RPMI7951 (cell line): ENCODE data around the gene TEDC1. TPM values are rescaled to one million over a fixed set of nuclear protein-coding genes. Genes with fewer than 3 reads are reported as not detected.

Source experiments
- DNase-seq: peaks from one replicate; pipeline ENCODE4 v3.0.0-alpha.2; 2012; ENCODE audit warnings: low read depth
- total RNA-seq: library from RNA; depleted of rRNA; stranded (reverse); fragments of >200 nt; shearing (Covaris generic); gene quantifications from 2 replicates; pipeline ENCODE4 v1.2.3, GENCODE V29; 2014; rRNA removed

The TEDC1 gene
- 13.7 and 21.0 TPM in 2 replicates for total RNA-seq

GRCh38 chr14:105490572-105491365 lies at the start of gene TEDC1:
TEDC1 (plus strand) TSS chr14:105491246; CDS start chr14:105491376, 130 bp downstream.
- DNase-seq: peak; percentile 100

GRCh38 chr14:105442125-105442524 lies 48.9 kb upstream of the TEDC1 start:
- no peak for DNase-seq

- DNase-seq: no peak
These were observed 48.2 kb upstream of the TEDC1 start for GRCh38 chr14:105442834-105443233.

- DNase-seq: no peak
These were observed 46.2 kb upstream of the TEDC1 start for GRCh38 chr14:105444859-105445258.

- no peak for DNase-seq
These were observed 45.8 kb upstream of the TEDC1 start for GRCh38 chr14:105445290-105445689.

GRCh38 chr14:105445901-105446845 lies 44.9 kb upstream of the TEDC1 start:
- DNase-seq: no peak

GRCh38 chr14:105446971-105447370 lies 44.1 kb upstream of the TEDC1 start:
- no peak for DNase-seq

GRCh38 chr14:105447651-105448640 lies 43.1 kb upstream of the TEDC1 start:
- DNase-seq: no peak

GRCh38 chr14:105448706-105449111 lies 42.3 kb upstream of the TEDC1 start:
- DNase-seq: peak; percentile 24

GRCh38 chr14:105449276-105450122 lies 41.5 kb upstream of the TEDC1 start:
- no peak for DNase-seq

- DNase-seq: no peak
These were observed 40.9 kb upstream of the TEDC1 start for GRCh38 chr14:105450123-105450505.

- no peak for DNase-seq
These were observed 40.0 kb upstream of the TEDC1 start for GRCh38 chr14:105450864-105451720.

- no peak for DNase-seq
These were observed 38.1 kb upstream of the TEDC1 start for GRCh38 chr14:105452963-105453362.

GRCh38 chr14:105453847-105454246 lies 37.2 kb upstream of the TEDC1 start:
- DNase-seq: no peak

GRCh38 chr14:105455086-105455640 lies 35.9 kb upstream of the TEDC1 start:
- DNase-seq: no peak

GRCh38 chr14:105455766-105456660 lies 35.0 kb upstream of the TEDC1 start:
- no peak for DNase-seq

- DNase-seq: no peak
These were observed 34.1 kb upstream of the TEDC1 start for GRCh38 chr14:105456736-105457617.
